ENCODE results near the gene STK11IP.

STK11IP gene, protein sequence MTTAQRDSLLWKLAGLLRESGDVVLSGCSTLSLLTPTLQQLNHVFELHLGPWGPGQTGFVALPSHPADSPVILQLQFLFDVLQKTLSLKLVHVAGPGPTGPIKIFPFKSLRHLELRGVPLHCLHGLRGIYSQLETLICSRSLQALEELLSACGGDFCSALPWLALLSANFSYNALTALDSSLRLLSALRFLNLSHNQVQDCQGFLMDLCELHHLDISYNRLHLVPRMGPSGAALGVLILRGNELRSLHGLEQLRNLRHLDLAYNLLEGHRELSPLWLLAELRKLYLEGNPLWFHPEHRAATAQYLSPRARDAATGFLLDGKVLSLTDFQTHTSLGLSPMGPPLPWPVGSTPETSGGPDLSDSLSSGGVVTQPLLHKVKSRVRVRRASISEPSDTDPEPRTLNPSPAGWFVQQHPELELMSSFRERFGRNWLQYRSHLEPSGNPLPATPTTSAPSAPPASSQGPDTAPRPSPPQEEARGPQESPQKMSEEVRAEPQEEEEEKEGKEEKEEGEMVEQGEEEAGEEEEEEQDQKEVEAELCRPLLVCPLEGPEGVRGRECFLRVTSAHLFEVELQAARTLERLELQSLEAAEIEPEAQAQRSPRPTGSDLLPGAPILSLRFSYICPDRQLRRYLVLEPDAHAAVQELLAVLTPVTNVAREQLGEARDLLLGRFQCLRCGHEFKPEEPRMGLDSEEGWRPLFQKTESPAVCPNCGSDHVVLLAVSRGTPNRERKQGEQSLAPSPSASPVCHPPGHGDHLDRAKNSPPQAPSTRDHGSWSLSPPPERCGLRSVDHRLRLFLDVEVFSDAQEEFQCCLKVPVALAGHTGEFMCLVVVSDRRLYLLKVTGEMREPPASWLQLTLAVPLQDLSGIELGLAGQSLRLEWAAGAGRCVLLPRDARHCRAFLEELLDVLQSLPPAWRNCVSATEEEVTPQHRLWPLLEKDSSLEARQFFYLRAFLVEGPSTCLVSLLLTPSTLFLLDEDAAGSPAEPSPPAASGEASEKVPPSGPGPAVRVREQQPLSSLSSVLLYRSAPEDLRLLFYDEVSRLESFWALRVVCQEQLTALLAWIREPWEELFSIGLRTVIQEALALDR

DNA sequence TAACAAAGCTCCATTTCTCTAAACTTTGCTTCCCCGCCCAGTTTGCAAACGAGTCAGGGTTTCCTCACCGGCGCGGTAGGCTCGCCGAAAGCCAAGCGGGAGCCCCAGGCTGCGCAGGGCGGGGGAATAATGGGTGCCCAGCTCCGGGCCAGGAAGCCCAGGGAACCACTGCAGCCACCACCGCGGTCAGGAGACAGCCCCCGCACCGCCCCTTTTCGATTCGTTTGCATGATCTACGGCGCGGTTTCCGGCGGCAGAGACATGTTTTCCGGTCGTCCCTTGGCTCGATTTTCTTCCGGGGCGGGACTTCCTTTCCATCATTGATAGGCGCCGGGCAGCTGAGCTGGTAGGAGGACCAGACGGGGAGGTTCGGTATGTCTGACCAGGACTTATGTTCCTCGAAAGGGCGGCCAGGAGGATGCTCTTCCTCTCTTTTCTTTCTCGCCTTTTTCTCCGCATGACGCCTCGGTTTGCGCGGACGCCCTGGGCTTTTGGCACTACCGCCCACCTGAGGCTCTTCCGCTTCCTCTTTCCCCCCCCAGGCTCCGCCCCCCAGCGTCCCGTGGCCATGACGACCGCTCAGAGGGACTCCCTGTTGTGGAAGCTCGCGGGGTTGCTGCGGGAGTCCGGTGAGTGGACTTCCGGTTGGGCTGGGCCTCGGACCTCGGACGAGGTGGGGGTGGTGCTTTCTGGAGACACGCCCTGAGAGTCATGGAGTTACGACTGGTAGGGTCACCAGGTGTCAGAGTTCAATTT is at the start of gene STK11IP:
TSS of gene STK11IP (plus strand) at position 306 of the 756 bp plus-strand sequence. CDS start at position 569, 263 bp downstream.
- peak; percentile 84 for DNase-seq (ENCODE audit: low read depth)

DNA sequence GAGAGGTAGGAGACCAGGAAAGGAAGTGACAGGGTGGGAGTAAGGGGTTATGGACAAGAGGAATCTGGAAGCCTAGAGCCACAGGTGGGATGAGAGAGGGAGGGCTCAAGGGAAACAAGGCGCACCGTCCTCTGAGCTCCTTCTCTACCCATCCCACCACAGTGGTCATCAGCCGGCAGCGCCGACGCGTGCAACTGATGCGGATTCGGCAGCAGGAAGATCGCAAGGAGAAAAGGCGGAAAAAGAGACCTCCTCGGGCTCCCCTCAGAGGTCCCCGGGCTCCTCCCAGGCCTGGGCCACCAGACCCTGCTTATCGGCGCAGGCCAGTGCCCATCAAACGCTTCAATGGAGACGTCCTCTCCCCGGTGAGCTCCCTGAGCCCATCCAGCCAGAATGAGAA is 48.7 kb upstream of the STK11IP start:
- DNase-seq (ENCODE audit: low read depth) = no peak

DNA sequence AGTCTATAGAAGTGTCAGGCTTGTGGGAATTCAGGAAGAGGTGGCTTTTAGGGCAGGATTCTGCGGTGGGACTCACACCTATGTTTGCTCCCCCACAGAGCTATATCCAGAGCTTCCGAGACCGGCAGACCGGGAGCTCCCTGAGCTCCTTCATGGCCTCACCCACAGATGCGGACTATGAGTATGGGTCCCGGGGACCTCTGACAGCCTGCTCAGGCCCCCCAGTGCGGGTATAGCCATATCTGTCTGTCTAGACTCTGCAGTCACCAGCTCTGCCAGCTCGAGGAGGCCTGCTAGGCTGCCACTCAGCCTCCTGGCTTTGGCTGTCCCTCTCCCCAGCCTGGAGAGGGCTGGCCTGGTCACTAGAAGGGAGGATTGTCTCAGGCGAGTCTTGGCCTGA is 48.0 kb upstream of the STK11IP start:
- no peak for DNase-seq (ENCODE audit: low read depth)

DNA sequence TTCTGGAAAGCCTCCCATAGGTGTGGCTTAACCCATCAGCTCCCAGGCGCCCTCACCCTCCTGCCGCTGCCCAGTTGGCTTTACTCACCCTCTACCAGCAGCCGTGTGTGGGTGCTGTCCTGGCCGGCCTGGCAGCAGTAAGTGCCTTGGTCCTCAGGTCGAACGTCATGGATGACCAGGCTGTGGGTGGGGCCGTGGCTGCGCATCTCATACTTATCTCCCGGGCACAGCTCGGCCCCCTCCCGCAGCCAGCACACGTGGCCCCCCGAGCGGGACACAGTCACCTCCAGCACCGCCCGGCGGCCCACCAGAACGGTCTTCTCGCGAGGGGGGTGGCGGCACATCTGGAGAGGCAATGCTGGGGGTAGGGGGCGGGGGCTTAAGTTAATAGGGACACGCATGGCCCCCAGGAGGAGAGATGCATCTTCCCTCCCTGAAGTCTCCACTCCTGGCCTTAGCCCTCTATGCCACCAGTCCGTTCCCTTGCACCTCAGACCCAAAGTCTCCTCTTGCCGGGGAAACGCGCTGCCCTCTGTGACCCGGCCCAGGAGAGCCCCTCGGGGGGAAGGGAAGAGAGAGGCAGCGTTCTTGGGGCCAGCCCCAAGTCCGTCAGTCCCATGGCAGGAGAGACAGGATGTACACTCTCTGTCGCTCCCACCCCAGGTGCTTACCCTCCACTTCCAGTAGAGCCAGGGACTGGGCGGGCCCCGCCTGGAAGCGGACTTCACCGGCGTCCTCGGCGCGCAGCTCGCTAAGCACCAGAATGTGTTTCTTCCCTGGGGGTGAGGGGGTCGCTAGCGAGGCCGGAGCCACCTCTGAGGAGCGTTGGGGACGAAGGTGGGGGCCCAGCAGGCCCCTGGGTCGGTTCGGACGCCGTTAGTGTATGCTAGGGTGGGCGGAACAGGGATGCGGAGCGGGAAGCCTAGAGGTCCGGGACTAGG is 45.9 kb upstream of the STK11IP start:
- DNase-seq (ENCODE audit: low read depth) = no peak

DNA sequence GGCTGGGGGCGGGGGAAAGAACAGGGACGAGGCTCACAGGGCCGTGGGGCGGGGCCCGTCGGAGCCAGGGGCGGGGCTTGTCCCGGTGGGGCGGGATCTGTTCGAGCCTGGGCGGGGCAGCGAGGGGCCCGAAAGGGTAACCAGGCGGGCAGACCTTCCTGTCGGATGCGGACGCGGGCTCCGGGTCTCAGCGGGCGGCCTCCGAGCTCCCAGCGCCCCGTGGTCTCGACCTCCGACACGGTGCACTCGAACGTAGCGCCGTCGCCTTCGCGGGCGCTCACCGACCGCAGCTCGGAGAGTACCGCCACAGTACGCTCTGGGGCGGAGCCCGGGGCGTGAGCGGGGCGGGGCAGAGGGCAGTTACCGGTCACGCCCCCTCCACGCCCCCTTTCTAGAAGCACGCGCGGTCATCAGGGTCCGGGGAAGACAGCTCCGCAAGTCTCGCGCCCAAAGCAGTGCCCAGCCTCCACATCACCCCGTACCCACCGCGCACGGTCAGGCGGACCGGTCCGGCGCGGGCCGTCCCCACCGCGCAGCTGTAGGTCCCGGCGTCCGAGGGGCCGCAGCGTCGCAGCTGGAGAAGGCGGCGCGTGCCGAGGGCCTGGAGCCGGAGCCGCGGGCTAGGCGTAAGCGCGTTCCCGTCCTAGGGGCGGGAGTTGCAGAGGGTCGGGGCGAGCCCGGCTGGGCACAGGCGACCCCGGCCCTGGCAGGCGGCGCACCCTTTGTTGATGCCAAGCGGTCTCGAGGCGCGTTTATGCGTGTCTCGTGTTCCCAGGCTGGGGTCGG is 45.1 kb upstream of the STK11IP start:
- no peak for DNase-seq (ENCODE audit: low read depth)

DNA sequence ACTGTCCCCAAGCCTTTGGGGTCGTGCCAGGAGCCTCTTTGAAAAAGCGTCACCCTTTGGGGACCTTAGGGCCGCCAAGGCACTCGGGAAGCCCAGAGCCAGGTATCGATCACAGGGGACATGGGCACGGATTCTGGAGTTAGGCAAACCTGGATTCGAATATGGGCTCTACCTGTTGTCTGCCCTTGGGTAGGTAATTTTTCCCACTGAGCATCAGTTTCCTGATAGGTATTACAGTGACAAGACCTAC is 44.6 kb upstream of the STK11IP start:
- no peak for DNase-seq (ENCODE audit: low read depth)

DNA sequence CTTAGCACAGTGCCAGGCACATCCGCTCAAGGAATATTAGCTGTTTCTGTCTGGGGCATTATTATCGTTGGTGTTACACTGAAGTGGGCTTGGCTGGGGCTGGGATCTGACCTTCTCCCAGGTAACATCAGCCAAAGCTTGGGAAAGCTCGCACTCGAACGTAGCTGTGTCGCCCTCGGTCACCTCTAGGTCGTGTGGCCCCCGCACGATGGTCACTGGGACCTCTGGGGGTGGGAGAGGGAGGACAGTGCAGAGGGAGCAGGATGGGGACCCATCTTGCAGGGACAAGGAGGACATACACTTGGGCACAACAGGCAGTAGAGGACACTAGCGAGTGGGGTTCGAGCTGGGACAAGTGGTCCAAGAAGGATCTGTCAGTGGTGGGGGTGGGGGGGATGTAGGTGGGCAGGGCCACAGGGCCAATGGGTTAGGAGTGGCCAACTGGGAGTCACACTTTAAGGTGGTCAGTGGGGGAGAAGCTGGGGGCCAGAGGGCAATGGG is 44.1 kb upstream of the STK11IP start:
- no peak for DNase-seq (ENCODE audit: low read depth)

DNA sequence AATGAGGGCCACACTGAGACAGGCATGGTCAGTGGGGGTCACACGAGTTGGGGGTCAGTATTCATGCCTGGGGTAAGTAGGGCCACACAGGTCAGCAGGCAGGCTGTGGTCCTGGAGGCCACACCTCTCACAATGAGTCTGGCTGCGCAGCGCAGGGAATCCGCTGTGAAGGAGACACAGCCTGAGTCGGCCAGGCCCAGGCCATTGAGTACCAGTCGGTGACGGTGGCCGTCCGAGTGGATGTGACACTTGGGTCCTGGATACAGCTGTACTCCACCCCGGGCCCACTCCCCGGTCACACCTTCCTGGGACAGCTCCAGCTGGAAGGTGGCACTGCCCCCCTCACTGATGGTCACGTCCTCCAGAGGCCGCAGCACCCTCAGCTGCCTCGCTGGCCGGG is 43.3 kb upstream of the STK11IP start:
- DNase-seq (ENCODE audit: low read depth) = no peak

DNA sequence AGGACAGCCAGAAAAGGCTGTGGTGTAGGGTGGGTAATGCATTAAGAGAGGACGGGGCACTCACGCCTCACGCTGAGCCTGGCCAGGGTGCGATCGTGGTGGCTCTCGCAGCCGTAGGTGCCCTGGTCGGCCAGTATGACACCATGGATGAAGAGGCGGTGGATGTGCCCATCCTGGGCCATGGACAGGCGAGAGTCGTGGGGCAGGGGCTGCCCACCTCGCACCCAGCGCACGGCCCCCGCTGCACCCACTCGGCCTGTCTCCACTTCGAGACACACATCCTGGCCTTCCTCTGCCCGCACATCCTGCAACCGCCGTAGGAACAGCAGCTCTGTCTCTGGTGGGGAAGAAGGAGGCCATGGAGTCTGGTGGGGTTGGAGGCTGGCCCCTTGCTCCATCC is 41.7 kb upstream of the STK11IP start:
- no peak for DNase-seq (ENCODE audit: low read depth)

DNA sequence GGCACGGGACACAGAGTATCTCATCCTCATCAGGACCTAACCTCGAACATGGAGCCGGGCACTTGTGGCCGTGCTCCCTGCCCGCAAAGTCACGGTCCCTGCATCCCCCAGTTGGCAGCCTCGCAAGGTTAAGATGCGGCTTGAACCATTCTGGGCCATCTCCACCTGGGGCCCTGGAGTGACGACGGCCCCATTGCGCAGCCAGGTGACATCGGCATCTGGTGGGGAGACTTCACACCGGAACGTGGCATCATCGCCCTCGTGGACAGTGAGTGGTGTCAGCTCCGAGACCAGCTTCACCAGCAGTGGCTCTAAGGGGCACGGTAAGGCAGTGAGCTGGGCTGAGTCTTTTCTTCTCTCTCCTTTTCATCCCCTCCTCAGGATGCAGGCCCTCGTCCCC is 41.2 kb upstream of the STK11IP start:
- no peak for DNase-seq (ENCODE audit: low read depth)

DNA sequence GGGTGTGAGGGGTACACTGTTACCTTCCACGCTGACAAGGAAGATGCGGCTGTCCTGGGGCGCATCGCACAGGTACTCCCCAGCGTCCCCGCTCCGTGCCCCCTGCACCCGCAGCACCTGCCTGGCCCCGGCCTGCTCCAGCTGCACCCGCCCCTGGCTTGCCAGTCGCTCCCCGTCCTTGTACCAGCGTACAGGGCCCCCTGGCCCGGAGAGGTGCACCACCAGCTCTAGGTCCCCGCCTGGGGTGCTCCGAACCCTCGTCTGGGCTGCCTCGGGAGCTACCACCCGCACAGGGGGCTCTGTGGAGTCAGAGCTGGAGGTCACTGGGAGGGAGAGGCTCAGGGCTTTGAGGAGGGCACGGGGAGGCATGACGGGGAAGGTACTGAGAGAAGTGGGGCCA is 40.3 kb upstream of the STK11IP start:
- no peak for DNase-seq (ENCODE audit: low read depth)

DNA sequence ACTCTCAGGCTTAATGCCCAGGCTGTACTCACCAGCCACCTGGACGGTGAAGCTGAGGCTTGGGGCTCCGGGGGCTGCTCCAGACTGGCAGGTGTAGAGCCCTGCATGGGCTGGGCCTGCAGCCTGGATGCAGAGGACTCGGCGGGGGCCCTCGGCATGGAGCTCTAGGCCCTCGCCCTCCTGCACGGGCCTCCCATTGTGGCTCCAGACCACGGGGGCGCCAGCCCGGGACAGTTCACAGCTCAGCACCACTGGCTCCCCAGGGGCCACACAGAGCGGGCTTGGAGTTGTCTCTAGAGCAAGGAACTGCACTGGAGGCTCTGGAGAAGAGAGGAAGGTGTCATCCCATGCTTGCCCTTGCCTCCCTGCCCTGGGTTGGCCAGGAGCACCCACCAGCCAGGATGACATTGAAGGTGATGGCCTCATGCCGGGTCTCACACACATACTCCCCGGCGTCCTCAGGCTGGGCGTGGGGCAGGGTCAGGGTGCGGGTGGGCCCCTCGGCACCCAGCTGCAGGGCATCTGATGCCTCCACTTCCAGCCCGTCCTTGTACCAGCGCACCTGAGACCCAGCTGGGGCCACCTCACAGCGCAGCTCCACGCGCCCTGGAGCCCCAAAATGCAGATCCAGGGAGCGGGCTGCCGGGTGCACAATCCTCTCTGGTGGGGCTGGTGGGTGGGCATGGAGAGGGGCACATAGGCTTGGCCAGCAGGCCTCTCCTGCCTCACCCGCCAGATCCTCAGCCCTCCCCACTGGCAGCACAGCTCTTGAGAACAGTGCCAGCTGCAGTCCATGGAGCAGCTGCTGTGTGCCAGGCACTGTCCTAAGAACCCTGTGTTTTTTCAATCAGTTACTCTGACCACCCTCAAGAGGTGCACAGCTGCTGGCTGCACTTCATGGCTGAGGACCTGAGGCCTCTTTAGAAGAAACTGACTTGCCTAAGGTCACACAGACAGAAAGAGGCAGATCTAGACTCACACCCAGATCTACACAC is 39.6 kb upstream of the STK11IP start:
- no peak for DNase-seq (ENCODE audit: low read depth)

DNA sequence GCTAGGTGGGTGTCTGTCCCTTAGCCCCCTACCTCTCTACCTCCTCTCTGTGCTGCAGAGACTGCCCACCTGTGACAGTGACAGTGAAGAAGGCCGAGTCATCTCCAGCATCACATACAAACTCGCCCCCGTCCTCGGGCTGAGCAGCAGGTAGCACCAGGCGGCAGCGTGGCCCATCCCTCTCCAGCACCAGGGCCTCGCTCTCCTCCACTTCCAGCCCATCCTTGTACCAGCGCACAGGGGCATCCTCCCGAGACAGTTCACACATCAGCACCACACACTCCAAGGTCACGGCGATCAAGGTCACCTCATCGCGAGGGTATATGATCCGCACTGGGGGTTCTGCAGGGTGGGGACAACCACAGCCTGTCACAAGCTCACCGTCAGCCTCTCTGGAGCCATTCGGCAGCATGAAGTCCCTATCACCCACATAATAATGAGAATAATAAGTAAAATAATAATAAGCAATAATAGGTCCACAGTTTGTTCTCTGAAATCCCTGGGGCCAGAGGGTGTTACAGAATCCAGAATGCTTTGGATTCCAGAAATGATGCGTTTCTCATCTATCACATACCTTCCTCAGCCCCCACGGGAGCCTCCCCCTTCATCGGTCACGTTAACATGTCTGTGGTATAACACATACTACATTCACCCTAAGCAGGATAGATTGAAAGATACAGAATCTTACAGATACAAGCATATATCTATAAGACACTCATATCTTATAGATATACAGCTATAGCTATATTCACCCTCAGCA is 38.3 kb upstream of the STK11IP start:
- no peak for DNase-seq (ENCODE audit: low read depth)

DNA sequence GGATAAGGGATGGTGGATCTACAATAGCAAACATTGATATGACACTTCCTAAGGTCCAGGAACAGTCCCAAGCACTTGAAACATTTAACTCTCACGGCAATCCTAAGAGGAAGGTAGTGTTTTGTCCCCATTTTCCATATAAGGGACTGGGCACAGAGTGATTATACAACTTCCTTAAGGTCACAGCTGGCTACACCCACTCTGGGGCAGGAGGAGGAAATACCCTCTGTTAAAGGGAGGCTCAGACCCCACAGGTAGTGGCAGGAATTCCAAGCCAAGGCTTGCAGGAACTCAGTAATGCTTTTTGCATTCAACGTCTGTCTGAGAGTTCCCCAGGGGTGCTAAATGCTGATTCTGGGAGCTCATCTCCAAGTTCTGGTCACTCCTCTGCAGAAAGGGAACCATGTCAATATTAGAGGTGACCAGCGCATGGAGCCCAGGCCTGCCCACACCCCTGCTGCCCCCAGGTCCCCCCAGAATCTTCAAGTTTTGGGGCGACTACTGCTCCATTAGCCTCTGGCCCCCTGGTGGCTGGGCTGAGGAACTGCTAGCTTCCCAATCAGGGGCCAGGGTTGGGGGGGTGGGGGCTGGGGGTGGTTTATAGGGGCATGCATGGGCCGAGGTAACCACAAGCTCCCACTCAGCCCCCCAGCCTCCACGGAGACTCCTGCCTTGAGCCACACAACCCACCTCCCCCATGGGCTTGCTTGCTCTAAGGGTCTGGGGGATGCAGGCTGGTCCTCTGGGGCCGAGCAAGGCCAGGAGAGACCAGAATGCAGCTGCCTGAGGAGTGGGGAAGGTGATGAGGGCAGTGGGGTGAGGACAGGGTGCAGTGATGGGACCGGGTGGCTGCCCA is 37.4 kb upstream of the STK11IP start:
- DNase-seq (ENCODE audit: low read depth) = no peak

DNA sequence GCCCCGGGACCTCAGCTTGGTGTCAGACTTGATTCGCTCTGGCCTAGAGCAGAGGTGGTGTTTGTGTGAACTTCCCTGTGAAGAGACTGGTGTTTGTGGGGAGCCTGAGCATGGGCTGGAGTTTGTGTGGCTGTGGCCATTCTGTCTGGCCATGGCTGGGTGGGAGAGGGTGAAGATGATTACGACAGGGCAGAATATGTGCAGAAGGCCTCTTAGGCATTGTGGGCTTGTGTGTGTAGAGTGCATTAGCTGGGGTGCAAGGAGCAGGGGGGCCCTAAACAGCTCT is 36.8 kb upstream of the STK11IP start:
- no peak for DNase-seq (ENCODE audit: low read depth)

DNA sequence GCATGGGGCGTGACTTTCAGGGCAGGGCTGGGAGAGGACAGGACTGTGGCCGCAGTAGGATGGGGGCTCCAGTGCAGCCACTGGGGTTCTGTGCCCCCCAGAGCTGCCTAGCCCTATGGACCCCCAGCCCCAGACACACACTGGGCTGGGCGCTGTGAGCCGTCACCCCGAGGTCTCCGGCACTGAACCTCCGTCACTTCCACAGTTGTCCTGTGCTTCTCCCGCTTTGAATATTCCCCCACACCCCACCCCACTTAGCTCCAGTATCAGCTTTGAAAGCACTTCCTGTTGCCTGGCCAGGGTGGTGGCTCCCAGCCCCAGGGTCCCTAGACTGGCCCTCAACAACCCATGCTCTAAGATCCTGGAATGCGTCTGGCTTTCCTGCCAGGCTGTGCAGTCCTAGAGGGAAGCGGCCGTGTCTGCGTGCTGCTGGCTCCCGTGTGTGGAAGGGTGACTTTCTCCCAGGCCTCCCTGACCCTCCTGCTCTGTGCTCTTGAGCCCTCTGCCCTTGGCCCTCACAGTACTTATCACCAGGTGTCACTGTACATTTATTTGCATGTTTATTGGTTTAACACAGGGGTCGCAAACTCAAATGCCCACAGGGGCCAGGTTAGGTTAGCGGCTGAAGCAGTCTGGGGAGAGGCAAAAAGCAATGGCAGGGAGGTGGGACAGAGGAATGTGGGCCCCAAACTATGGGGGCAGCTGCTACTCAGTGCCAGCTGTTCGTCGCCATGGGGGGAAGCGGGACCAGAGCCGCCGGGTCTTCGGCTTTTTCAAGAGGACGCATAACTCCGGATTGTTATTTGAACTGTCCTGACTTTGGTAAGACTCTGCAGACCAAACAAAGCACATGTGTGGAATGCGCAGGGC is 36.2 kb upstream of the STK11IP start:
- no peak for DNase-seq (ENCODE audit: low read depth)

Data from GM04503 (cell line).